ENCODE data around the gene NRXN3. TPM values are rescaled to one million over a fixed set of nuclear protein-coding genes. Genes with fewer than 3 reads are reported as not detected.

Gene NRXN3
- total and polyA plus RNA-seq, 2 of the 4 experiments (the other 2 are of a cell fraction) = 4.8 to 25.1 TPM

DNA sequence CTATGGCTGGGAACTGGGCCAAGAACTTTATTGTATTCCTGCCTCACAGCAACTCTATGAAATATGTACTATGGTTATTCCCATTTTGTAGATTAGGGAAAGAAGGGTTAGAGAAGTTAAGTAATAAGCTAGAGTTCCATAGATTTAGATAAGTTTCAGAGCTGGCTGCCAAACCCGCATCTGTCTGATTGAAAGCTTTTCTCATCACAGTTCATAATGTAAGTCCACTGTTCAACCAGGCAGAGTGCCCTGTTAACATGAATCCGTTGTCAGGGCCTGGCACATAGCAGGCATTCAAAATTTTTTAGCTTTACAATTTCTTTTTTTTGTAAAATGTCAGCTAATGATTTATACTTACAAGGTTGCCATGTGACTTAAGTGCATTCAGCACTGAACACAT, 467.3 kb downstream of the NRXN3 start:
- no peak overlapping the region for H3K14ac ChIP-seq (replicated peaks; ENCODE audit: low read depth, low read length)
- no peaks in the 10 kb centered on the region for H3K79me1 ChIP-seq (ENCODE audit: low read depth in 1 of 2, low read length in 2 of 2)
- H3K4me1 ChIP-seq (ENCODE audit: control insufficient read depth, insufficient read depth, low read length) = no peaks in the 10 kb centered on the region
- H3K4me2 ChIP-seq (ENCODE audit: low read depth, low read length) = no peak overlapping the region
- no peak overlapping the region for H2BK5ac ChIP-seq (ENCODE audit: low read depth, low read length, poor library complexity, severe bottlenecking)
- dilution Hi-C loops (cut with HindIII; ENCODE audit: low sequenced_read_pairs, unreplicated experiment) (no loop called here), intact Hi-C loops (cut with micrococcal nuclease) (no loop called here), in situ Hi-C loops (cut with MboI; ENCODE audit: low sequenced_read_pairs) (no loop called here)
- peaks cover 2% of the 10 kb centered on the region; the same call in 1 of the 2 replicates for H3K9me3 ChIP-seq (ENCODE audit: control insufficient read depth, insufficient read depth, low read length)
- no peaks in the 10 kb centered on the region for H3K36me3 ChIP-seq (ENCODE audit: control insufficient read depth, insufficient read depth, low read length)
- H3K4me3 ChIP-seq (ENCODE audit: insufficient read depth, low read depth, low read length) = no peak overlapping the region
- H3K4ac ChIP-seq (ENCODE audit: low read depth, low read length) = no peak overlapping the region
- H2AK5ac ChIP-seq (ENCODE audit: low read depth, low read length) = no peak overlapping the region
- H3K23ac ChIP-seq (ENCODE audit: low read depth, low read length) = no peak overlapping the region
- H2AFZ ChIP-seq (replicated peaks; ENCODE audit: low read length, poor library complexity) = no peak overlapping the region
- no peak overlapping the region for H4K8ac ChIP-seq (ENCODE audit: low read depth in 2 of 2, low read length in 2 of 2)
- CTCF ChIA-PET = no interaction called here
- H3K27me3 ChIP-seq (ENCODE audit: control insufficient read depth, insufficient read depth, low read length) = no peaks in the 10 kb centered on the region
- no peak overlapping the region for H4K5ac ChIP-seq (ENCODE audit: low read depth, low read length)
- H3K9me1 ChIP-seq (ENCODE audit: insufficient read depth, low read length) = no peaks in the 10 kb centered on the region
- no peak overlapping the region for H3K27ac ChIP-seq (ENCODE audit: insufficient read depth, low read length)
- no CpG with 5 or more reads among the region's 2 CpGs for WGBS, 2 experiments (ENCODE audit: extremely low coverage in 2 of 2, insufficient read length in 1 of 2)
- no peak for TF ChIP-seq MAFK (IDR thresholded peaks at IDR 0.05; ENCODE audit: low read depth, low read length)
- TF ChIP-seq FOS (IDR thresholded peaks at IDR 0.05; ENCODE audit: low read depth, low read length) = no peak
- TF ChIP-seq RCOR1 (IDR thresholded peaks at IDR 0.05; ENCODE audit: insufficient replicate concordance, low read length) = no peak
- TF ChIP-seq, protein P1, sequence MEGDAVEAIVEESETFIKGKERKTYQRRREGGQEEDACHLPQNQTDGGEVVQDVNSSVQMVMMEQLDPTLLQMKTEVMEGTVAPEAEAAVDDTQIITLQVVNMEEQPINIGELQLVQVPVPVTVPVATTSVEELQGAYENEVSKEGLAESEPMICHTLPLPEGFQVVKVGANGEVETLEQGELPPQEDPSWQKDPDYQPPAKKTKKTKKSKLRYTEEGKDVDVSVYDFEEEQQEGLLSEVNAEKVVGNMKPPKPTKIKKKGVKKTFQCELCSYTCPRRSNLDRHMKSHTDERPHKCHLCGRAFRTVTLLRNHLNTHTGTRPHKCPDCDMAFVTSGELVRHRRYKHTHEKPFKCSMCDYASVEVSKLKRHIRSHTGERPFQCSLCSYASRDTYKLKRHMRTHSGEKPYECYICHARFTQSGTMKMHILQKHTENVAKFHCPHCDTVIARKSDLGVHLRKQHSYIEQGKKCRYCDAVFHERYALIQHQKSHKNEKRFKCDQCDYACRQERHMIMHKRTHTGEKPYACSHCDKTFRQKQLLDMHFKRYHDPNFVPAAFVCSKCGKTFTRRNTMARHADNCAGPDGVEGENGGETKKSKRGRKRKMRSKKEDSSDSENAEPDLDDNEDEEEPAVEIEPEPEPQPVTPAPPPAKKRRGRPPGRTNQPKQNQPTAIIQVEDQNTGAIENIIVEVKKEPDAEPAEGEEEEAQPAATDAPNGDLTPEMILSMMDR (conservative IDR thresholded peaks at IDR 0.05; ENCODE audit: low read depth, low read length) = no peak
- TF ChIP-seq MXI1 (IDR thresholded peaks at IDR 0.05; ENCODE audit: borderline replicate concordance, low read depth, low read length) = no peak
- H2AK9ac ChIP-seq (replicated peaks; ENCODE audit: low read depth, low read length, poor library complexity) = no peak overlapping the region
- no peak overlapping the region for H2BK120ac ChIP-seq (ENCODE audit: low read depth, low read length)
- H3K18ac ChIP-seq (ENCODE audit: low read depth, low read length) = no peak overlapping the region
- BruUV-seq (replicated peaks) = no TSS peak
- H4K91ac ChIP-seq (ENCODE audit: insufficient read depth, low read depth, low read length) = no peak overlapping the region
- no peak overlapping the region for H3K9ac ChIP-seq (ENCODE audit: low read depth, low read length)
- H2BK15ac ChIP-seq (ENCODE audit: low read depth, low read length) = no peak overlapping the region
- DNase-seq (no peak), ATAC-seq (ENCODE audit: low read depth) (no peak)
- H2BK20ac ChIP-seq (ENCODE audit: low read depth, low read length) = no peak overlapping the region
- H4K20me1 ChIP-seq (ENCODE audit: insufficient read depth, low read length) = no peaks in the 10 kb centered on the region
- H3K56ac ChIP-seq (ENCODE audit: extremely low read depth, insufficient read depth, low read length) = no peak overlapping the region
- POLR2A ChIA-PET (ENCODE audit: unreplicated experiment) = no interaction called here

Data from IMR-90 (cell line).